A549 treated with RU486 at 1 μM for 4 hours (cell line): ENCODE data around the gene ZC3H4. TPM values are rescaled to one million over a fixed set of nuclear protein-coding genes. Genes with fewer than 3 reads are reported as not detected.

Experiments
- total RNA-seq: library from RNA; stranded (reverse); fragments of 200-300 nt; extraction: Qiagen RNA extraction; gene quantifications from 5 replicates; pipeline ENCODE4 v1.2.3, GENCODE V29; 2022; ENCODE audit warnings: low read depth

Gene ZC3H4
- total RNA-seq, result 16.2 to 21.2 TPM (median 19.8 TPM) in 5 replicates

DNA sequence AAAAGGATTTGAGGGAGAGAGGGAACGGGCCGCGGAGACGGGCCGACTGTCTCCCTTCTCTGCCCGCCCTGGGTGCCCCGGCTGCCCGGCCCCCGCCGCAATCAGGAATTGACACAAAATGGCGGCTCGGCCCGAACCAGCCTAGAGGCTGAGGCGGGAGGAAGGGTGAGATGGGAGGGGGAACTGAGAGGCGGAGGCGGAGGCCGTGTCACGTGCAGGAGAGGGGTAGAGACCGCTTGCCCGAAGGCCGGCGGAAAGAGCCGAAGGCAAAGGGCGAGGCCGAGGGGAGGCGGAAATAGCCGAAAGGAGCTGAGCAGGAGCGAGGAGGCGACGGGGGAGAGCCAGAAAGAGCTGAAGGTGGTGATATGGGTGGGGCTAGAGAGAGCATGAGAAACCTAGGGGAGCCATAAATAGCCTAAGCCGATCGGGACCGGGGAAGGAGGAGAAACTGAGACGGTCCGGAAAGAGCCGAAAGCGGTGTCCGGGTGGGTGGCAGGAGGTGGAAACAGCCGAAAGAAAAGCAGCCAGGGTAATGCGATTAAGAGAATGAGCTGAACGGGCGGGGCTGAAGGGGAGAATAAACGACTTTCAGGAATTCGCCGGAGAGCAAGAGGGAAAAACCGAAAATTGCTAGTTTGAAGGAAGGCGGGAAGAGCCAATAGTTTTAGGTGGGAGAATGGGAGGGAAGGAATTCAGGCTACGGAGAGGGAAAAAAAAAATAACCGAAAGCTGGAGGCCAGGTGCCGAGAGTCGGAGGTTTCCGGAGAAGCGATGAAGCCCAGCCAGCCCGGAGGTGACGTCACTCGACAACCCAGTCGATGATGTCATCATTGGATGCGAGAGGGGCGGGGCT lies at the start of gene ZC3H4:
Gene ZC3H4, minus strand, starts transcription at position 780 of the 853 bp plus-strand sequence. CDS start 1,192 bp downstream, outside the sequence.

DNA sequence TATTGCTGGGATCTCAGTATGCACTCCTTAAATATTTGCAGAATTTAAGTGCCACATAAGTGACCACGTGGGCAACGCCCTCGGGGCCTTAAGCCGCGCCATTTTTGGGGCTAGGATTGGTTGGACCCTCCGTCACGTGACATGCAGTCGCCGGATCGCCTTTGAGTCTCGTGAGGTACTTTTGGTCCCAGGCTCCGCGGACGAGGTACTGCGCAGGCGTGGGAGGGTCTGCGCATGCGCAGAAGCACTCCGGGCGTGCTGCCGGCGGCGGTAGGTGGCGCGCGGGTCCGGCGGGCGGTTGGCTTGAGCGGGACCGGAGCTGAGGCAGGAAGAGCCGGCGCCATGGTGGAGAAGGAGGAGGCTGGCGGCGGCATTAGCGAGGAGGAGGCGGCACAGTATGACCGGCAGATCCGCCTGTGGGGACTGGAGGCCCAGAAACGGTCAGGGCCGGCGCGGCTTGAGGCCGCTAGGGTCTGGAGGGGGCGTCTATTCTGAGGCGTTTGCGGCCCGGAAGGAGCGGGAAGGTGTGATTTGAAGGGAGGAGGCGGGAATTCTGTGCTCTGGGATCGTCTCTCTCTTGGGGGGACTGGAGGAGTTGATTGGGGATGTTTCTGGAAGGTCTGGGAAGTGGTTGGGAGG lies 17.1 kb upstream of the ZC3H4 start, which contains the start of gene SAE1:
Gene SAE1, plus strand, starts transcription at position 247 of the 639 bp plus-strand sequence. Its CDS starts 96 bp downstream, at position 343.

DNA sequence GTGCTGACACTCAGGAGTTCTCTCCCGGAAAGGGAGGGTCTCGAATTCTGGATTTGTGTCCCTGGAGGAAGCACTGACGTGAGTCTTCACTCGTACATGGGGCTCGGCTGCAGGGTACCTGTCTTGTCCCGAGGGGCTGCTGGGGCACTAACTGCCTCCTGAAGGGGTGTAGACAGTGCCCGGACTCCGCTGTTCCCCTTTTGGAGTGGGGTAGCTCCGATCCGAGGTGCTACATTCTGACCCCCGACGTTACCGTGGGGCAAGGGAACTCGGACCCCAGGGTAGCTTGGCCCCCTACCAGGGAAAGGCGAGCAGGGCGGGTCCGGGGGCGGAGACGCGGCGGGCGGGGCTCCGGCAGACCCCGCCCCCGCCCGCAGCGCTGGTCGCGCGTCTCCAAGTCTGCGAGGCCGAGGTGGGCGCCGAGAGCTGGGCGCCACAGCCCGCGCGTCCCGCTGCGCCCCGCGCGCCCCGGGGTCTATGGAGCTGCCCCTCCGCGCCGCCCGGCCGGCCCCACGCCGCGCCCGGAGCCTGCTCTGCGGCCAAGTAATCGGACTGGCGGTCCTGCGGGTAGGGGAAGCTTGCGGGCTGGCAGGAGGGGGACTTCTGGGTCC lies 94.0 kb downstream of the ZC3H4 start, which contains the start of gene NPAS1:
Gene NPAS1, plus strand, starts transcription at position 407 of the 611 bp plus-strand sequence. CDS start 1,211 bp downstream, outside the sequence.

Other genes with a start within 250 kb of the ZC3H4 start
- gene NPAS1, start 93.9 kb downstream of the ZC3H4 start, total RNA-seq, result 4.0 to 7.4 TPM (median 6.4 TPM) in 5 replicates
- gene TMEM160, start 65.2 kb downstream of the ZC3H4 start, total RNA-seq, result 35.2 to 88.9 TPM (median 86.6 TPM) in 5 replicates
- 207 to 239 TPM (median 213 TPM) in 5 replicates for gene SAE1, start 17.1 kb upstream of the ZC3H4 start, total RNA-seq
- 19.6 to 36.3 TPM (median 29.0 TPM) in 5 replicates for gene BBC3, start 117.4 kb upstream of the ZC3H4 start, total RNA-seq
- gene CCDC9, start 142.7 kb upstream of the ZC3H4 start, total RNA-seq, result 23.5 to 25.4 TPM (median 24.0 TPM) in 5 replicates
- 3.9 to 11.7 TPM (median 10.7 TPM) in 5 replicates for gene INAFM1, start 161.1 kb upstream of the ZC3H4 start, total RNA-seq
- gene C5AR1, start 196.1 kb upstream of the ZC3H4 start, total RNA-seq, result 0.91 to 2.3 TPM (median 1.9 TPM) in 5 replicates
- 1.0 to 2.6 TPM (median 1.5 TPM) in 5 replicates for gene C5AR2, start 218.4 kb upstream of the ZC3H4 start, total RNA-seq
- 22.8 to 35.5 TPM (median 34.0 TPM) in 5 replicates for gene DHX34, start 235.5 kb upstream of the ZC3H4 start, total RNA-seq